GM12801 (cell line): ENCODE results near the gene UTF1.

Source experiments
- CTCF ChIP-seq: IDR thresholded peaks from one replicate; pipeline ENCODE4 v1.5.1; 2011; ENCODE audit warnings: control low read depth; ENCODE audit not compliant: insufficient read length; ENCODE audit errors: extremely low read depth

Gene UTF1

GRCh38 chr10:133201948-133202725 lies 27.9 kb upstream of the UTF1 start:
- TF ChIP-seq CTCF, result no peak

GRCh38 chr10:133202778-133203651 lies 27.0 kb upstream of the UTF1 start:
- no peak for TF ChIP-seq CTCF

- no peak for TF ChIP-seq CTCF
Observed at GRCh38 chr10:133203652-133204195, 26.3 kb upstream of the UTF1 start.

- TF ChIP-seq CTCF, result no peak
Observed at GRCh38 chr10:133204226-133205015, 25.6 kb upstream of the UTF1 start.

- no peak for TF ChIP-seq CTCF
Observed at GRCh38 chr10:133205146-133205545, 24.9 kb upstream of the UTF1 start.

GRCh38 chr10:133206356-133207040 lies 23.5 kb upstream of the UTF1 start:
- TF ChIP-seq CTCF, result no peak
